GM12892 (cell line): Measurements from ENCODE around the gene TTLL11.

Experiments used
- DNase-seq: peaks from one replicate; pipeline ENCODE4 v3.0.0; 2011; ENCODE audit not compliant: insufficient read length
- FAIRE-seq: peaks from 2 replicates; lab custom pipeline; 2011; peaks lifted over from hg19 to GRCh38; lab: Jason Lieb, UNC
- POLR2A ChIP-seq: IDR thresholded peaks from 2 replicates; pipeline ENCODE4 v1.6.1; 2011; ENCODE audit warnings: low read depth, low read length, control low read depth
- POLR2AphosphoS5 ChIP-seq: IDR thresholded peaks from 2 replicates; pipeline ENCODE4 v1.6.1; 2011; ENCODE audit warnings: low read depth, low read length, control low read depth
- TAF1 ChIP-seq: IDR thresholded peaks from 2 replicates; pipeline ENCODE4 v1.6.1; 2011; ENCODE audit warnings: low read depth, mild to moderate bottlenecking, control low read depth, low read length, borderline replicate concordance

TTLL11 gene

GRCh38 chr9:121914017-121914595 is 179.0 kb downstream of the TTLL11 start:
- TF ChIP-seq POLR2A: no peak
- no peak for TF ChIP-seq POLR2AphosphoS5
- no peak for TF ChIP-seq TAF1
- no peak for FAIRE-seq
- DNase-seq: no peak

- TF ChIP-seq TAF1: no peak
- TF ChIP-seq POLR2AphosphoS5: no peak
- TF ChIP-seq POLR2A: no peak
- no peak for FAIRE-seq
- DNase-seq: no peak
Observed at GRCh38 chr9:121912812-121913627, 180.1 kb downstream of the TTLL11 start.

GRCh38 chr9:121910491-121911040 is 182.5 kb downstream of the TTLL11 start:
- no peak for TF ChIP-seq TAF1
- no peak for TF ChIP-seq POLR2A
- no peak for TF ChIP-seq POLR2AphosphoS5
- DNase-seq (no peak), FAIRE-seq (no peak)

GRCh38 chr9:121909111-121909510 is 184.0 kb downstream of the TTLL11 start:
- FAIRE-seq (no peak), DNase-seq (no peak)
- TF ChIP-seq POLR2AphosphoS5 (no peak), POLR2A (no peak), TAF1 (no peak)

- FAIRE-seq (no peak), DNase-seq (no peak)
Observed at GRCh38 chr9:121906074-121906870, 186.8 kb downstream of the TTLL11 start.

GRCh38 chr9:121902461-121903135 is 190.5 kb downstream of the TTLL11 start:
- FAIRE-seq (no peak), DNase-seq (no peak)
- TF ChIP-seq TAF1 (no peak), POLR2A (no peak), POLR2AphosphoS5 (no peak)

More at GRCh38 chr9:121906074-121906870, 186.8 kb downstream of the TTLL11 start:
- TF ChIP-seq TAF1: no peak
- TF ChIP-seq POLR2AphosphoS5: no peak
- no peak for TF ChIP-seq POLR2A

GRCh38 chr9:121901616-121902015 is 191.5 kb downstream of the TTLL11 start:
- no peak for DNase-seq
- FAIRE-seq: no peak
- TF ChIP-seq POLR2A: no peak
- TF ChIP-seq TAF1: no peak
- no peak for TF ChIP-seq POLR2AphosphoS5

- TF ChIP-seq TAF1: no peak
- FAIRE-seq: no peak
- no peak for DNase-seq
Observed at GRCh38 chr9:121900163-121900562, 192.9 kb downstream of the TTLL11 start.

GRCh38 chr9:121898856-121899255 is 194.3 kb downstream of the TTLL11 start:
- TF ChIP-seq POLR2AphosphoS5: no peak
- DNase-seq: no peak
- no peak for FAIRE-seq

- TF ChIP-seq TAF1 (no peak), POLR2A (no peak), POLR2AphosphoS5 (no peak)
- FAIRE-seq: no peak
- no peak for DNase-seq
Observed at GRCh38 chr9:121897140-121897539, 196.0 kb downstream of the TTLL11 start.

- FAIRE-seq (no peak), DNase-seq (no peak)
- TF ChIP-seq POLR2AphosphoS5 (no peak), TAF1 (no peak), POLR2A (no peak)
Observed at GRCh38 chr9:121896545-121896943, 196.6 kb downstream of the TTLL11 start.
